ENCODE measurements around the gene SPEM1.

Gene SPEM1

DNA sequence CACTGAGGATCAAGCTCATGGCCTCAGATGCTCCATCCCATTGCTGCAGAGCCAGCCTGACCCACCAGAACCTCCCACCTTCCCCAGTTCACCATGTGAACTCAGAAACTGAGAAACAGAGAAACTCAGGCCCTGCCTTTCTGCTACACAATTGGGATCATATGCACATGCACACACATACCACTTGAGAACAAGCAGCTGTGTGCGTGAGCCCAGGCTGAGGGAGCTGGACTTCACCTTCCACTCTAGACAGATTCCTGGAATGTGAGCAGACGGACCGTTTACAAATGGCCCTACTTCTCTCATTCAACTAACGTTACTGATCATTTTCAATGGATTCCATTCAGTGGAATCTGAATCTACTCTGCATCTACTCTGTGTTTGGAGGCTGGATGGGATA lies 3.6 kb downstream of the SPEM1 start:
- DNase-seq, result no peak

GRCh38 chr17:7425316-7425715 lies 5.2 kb downstream of the SPEM1 start, which contains the start of gene SPEM2:
Gene SPEM2, plus strand, starts transcription at chr17:7425616. Its CDS starts 73 bp downstream, at chr17:7425689.
- DNase-seq, result no peak

DNA sequence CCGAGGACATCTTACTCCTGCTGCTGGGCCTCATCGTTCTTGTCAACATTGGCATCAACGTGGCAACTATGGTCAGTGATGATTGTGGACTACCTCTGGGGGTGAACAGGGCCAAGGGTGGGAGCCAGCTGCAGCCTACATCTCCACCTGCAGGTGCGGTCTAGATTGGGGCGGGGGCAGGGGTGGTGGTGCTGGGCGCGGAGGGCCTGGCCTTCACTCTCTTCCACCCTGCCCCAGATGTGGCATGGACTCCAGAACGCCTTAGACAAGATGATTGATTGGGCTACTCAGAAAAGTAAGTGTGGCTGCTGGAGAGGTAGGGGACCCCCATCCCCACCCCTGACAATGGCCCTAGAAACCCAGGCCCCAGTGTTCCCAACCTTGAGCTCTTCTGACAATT lies 5.6 kb downstream of the SPEM1 start:
- no peak for DNase-seq

DNA sequence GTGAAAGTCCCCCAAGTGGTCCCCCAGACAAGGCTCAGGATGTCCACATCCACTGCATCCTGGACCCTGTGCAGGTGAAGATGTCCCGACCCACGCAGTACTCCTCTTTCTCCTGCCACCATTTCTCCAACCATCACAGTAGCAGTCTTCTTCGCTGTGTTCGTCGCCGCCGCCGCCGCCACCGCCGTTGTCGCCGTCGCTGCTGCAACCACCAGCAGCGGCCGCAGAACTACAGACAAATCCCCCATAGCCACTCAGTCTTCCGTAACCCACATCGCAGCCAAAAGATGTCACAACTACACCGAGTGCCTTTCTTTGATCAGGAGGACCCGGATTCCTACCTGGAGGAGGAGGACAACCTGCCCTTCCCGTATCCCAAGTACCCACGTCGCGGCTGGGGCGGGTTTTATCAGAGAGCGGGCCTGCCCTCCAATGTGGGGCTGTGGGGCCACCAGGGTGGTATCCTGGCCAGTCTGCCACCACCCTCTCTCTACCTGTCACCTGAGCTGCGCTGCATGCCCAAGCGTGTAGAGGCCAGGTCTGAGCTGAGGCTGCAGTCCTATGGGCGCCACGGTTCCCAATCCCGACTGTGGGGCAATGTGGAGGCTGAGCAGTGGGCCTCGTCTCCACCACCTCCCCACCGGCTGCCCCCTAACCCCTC lies 6.2 kb downstream of the SPEM1 start:
- DNase-seq, result no peak

DNA sequence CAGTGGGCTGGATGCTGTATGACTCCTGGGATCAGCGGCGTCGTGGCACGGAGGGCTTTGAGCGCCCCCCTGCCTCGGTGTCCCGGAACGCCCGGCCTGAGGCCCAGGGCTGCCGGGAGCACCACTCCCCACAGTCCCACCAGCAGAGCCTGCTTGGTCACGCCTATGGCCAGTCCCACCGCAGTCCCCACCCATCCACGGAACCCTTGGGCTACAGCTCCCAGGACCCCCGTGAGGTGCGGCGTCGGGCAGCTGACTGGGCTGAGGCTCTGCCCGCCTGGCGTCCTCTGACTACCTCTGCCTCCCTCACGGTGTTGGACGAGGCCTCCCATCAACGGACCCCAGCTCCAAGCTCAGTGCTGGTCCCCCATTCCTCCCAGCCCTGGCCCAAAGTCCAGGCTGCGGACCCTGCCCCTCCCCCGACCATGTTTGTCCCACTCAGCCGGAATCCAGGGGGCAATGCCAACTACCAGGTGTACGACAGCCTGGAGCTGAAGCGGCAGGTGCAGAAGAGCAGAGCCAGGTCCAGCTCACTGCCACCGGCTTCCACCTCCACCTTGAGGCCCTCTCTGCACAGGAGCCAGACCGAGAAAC lies 6.9 kb downstream of the SPEM1 start:
- no peak for DNase-seq

DNA sequence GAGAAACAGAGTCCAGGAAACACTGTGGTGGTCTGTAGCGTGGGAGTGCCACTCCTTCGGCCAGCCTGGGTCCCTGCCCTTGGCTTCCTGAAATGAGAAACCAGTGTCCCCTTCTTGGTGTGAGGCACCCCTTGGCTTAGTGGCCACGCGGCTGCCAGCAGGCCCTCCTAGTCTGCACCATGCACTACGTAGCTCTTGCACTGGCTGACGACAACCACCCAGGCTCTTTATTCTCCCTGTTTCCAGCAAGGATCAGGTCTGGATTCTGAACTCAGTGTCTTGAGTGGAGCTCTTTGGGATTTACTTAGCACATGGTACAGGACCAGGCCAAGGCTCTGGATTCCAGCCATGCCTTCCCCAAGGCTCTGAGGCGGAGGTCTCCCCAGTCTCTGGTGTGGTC lies 7.4 kb downstream of the SPEM1 start:
- DNase-seq, result no peak

GRCh38 chr17:7428557-7428956 lies 8.4 kb downstream of the SPEM1 start, which contains the start of gene SPEM3:
Gene SPEM3, plus strand, starts transcription at chr17:7428857. Its CDS starts 46 bp downstream, at chr17:7428903.
- no peak for DNase-seq

DNA sequence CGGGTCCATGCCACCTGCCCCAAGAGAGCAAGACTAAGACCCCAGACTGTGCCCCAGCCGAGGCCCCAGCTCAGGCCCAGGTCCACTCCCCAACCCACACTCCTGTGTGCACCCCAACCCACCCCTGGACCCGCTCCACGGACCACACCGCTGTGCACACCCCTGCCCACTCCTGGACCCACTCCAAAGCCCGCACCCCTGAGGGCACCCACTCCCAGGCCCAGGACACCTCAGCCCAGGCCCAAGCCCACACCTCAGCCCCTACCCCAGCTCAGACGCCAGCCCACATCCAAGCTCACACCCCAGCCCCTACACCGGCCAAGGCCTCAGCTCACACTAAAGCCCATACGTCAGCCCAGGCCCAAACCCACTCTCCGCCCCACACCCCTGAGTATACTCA lies 9.6 kb downstream of the SPEM1 start:
- DNase-seq, result no peak

DNA sequence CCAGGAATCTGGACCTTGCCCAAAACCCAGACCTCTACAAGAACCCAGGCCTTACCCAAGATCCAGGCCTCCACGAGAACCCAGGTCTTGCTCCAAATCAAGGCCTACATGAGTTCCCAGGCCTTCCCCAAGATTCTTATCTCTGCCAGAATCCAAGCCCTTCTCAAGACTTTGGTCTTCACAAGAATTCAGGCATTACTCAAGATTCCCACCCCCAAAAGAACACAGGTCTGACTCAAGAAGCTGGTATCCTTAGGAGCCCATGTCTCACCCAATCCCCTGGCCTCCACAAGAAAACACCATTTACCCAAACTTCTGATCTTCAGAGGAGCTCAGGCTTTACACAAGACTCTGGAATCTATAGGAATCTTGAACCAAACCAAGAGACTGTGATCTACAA lies 11.1 kb downstream of the SPEM1 start:
- DNase-seq, result no peak

- no peak for DNase-seq
Observed at GRCh38 chr17:7432296-7432695, 12.2 kb downstream of the SPEM1 start.

DNA sequence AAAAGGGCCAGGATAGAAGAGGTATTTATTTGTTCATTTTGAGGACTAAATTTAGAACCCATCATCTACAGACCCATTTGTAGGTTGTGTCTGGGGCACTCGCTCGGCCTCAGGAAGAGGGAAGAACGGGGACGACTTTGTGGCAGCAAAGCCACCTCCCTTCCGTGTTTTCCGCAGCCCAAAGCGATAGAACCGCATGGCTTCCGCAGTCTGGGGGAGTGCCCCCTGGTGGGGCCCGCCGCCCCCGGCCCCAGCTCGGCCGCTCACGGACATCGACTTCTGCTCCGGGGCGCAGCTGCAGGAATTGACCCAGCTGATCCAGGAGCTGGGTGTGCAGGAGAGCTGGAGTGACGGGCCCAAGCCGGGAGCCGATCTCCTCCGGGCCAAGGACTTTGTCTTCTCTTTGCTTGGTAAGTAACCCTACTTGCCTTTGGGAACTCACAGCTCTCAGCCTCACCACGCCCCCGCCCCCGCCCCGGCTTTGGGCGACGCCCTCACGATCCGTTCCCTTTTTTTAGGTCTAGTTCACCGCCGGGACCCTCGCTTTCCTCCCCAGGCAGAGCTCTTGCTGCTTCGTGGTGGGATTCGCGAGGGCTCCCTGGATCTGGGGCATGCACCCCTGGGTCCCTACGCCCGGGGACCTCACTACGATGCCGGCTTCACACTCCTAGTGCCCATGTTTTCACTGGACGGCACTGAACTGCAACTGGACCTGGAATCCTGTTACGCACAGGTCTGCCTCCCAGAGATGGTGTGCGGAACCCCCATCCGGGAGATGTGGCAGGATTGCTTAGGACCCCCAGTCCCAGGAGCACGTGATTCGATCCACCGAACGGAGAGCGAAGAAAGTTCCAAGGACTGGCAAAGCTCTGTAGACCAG lies 15.8 kb downstream of the SPEM1 start:
- peak; percentile 55 for DNase-seq

DNA sequence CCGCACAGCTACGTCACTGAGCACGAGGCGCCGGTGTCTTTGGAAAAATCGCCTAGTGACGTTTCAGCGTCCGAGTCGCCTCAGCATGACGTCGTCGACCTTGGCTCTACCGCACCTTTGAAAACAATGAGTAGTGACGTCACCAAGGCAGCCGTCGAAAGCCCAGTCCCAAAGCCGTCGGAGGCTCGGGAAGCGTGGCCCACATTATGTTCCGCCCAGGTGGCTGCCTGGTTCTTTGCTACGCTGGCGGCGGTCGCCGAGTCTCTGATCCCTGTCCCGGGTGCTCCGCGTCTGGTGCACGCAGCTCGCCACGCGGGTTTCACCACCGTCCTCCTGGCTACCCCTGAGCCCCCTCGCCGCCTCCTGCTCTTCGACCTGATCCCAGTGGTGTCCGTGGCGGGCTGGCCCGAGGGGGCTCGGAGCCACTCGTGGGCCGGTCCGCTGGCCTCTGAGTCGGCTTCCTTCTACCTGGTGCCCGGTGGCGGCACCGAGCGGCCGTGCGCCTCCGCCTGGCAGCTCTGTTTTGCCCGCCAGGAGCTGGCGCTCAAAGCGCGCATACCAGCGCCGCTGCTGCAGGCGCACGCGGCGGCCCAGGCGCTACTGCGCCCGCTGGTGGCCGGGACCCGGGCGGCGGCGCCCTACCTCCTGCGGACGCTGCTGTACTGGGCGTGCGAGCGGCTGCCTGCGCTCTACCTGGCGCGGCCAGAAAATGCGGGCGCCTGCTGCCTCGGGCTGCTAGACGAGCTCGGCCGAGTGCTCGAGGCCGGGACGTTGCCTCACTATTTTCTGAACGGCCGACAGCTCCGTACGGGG lies 16.6 kb downstream of the SPEM1 start:
- peak; percentile 83 for DNase-seq

GRCh38 chr17:7437369-7437863 lies 17.3 kb downstream of the SPEM1 start:
- DNase-seq, result no peak

- DNase-seq, result no peak
Observed at GRCh38 chr17:7437950-7438614, 18.0 kb downstream of the SPEM1 start.

GRCh38 chr17:7438656-7439460 lies 18.7 kb downstream of the SPEM1 start:
- no peak for DNase-seq

GRCh38 chr17:7439462-7440112 lies 19.5 kb downstream of the SPEM1 start, which contains the start of gene FGF11:
Gene FGF11, plus strand, starts transcription at chr17:7439512. Its CDS starts 109 bp downstream, at chr17:7439621.
- DNase-seq, result peak; percentile 4

DNA sequence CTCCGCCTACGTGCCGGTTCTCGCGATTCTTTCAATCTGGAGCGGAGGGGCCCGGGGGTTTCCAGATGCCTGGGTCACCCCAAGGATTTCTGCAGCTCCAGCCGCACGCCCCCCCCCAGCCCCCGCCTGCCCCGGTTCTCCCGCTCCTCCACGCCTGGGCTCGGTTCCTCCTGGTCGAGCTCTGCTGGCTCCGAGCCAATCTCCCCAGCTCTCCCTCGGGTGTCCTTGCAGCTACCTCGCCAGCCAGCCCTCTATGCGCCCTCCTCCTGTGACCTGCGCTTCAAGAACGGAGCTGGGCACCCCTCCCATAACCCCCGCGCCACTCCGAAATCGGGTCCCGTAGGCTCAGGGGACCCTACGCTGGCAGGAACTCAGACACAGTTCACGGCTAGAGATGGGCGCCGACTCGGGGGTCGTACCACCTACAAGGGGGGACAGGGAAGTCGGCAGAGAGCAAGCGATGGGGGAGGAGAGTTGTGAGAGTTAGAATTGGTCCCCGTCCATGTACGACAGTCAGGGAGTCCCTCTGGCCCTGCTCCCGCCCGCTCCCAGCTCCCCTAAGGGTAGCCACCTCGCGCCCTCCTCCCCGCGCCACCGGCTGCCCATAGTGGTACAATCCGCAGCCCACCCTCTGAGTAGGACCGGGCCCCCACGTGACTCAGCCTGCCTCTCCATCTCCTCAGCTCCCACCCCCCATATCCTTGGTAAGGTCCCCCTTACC lies 20.1 kb downstream of the SPEM1 start:
- peak; percentile 75 for DNase-seq

DNA sequence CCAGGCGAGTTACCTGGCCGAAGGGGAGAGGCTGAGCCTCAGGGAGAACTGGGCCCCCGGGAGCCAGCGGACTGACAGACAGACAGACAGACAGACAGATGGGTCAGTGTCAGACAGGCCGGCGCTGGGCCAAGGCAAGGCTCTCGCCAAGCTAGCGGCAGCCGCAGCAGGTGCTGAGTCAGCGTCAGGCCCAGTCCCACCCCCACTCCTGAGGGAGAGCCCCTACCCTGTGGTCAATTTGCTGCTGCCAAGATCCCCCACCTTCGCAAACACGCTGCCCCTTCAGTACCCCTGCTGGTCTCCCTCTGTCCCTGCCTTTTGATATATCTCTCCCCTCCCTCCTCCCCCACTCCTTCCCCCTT lies 20.7 kb downstream of the SPEM1 start:
- peak; percentile 58 for DNase-seq

DNA sequence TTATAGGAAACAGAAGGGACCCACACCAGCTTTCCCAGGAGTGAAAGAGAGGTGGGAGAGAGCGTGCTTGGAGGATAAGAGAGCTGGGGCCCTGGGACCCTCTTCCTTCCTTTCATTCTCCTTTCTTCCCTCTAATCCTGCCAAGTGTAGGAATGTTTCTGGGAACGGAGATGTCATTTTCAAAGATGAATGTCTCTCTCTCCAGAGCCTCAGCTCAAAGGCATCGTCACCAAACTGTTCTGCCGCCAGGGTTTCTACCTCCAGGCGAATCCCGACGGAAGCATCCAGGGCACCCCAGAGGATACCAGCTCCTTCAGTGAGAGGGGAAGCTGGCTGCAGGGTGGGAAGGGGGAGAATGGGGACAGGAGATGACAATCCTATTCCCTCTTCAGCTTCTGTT lies 21.1 kb downstream of the SPEM1 start:
- no peak for DNase-seq

GRCh38 chr17:7442142-7442541 lies 22.0 kb downstream of the SPEM1 start:
- no peak for DNase-seq

Measured in NCI-H1105 treated with DMSO at 0.1 percent for 48 hours (cell line).